CD8-positive, alpha-beta memory T cell (primary cell): ENCODE results near the gene RBM47. TPM values are rescaled to one million over a fixed set of nuclear protein-coding genes. Genes with fewer than 3 reads are reported as not detected.
"Not testable (repeated sequence)": the region's sequence is repeated elsewhere in the genome, so short reads cannot be mapped to it uniquely, and the experiment has no call there.

Experiments used
- CTCF ChIA-PET: fragments of 350-600 bp; sonication (Branson Sonifier 250); formaldehyde crosslinking; loops from one replicate; lab custom pipeline; 2021; ENCODE audit warnings: antibody characterized with exemption; lab: Charles Lee
- POLR2A ChIA-PET: fragments of 350-600 bp; sonication (Branson Sonifier 250); formaldehyde crosslinking; loops from one replicate; lab custom pipeline; 2021; ENCODE audit warnings: antibody characterized with exemption; lab: Charles Lee
- DNase-seq, 5 donors: peaks; one replicate each; pipeline versions ENCODE4 v3.0.0 to v3.0.0-alpha.2; 2020 to 2022; ENCODE audit warnings: mixed read lengths in 1 of 5
- H3K27ac ChIP-seq: one replicate; pipeline ENCODE4 v1.7.0; 2013; ENCODE audit warnings: low read depth, mild to moderate bottlenecking, low read length, moderate library complexity
- H3K27me3 ChIP-seq: 2 replicates; pipeline ENCODE4 v1.7.0; 2013; ENCODE audit warnings: low read length, mild to moderate bottlenecking; ENCODE audit not compliant: insufficient read depth, poor library complexity, severe bottlenecking
- H3K36me3 ChIP-seq: 2 replicates; pipeline ENCODE4 v1.7.0; 2013; ENCODE audit warnings: mild to moderate bottlenecking, low read length, moderate library complexity; ENCODE audit not compliant: insufficient read depth
- H3K4me1 ChIP-seq: 2 replicates; pipeline ENCODE4 v1.7.0; 2013; ENCODE audit warnings: mild to moderate bottlenecking, low read length, moderate library complexity; ENCODE audit not compliant: insufficient read depth
- H3K4me3 ChIP-seq: 2 replicates; pipeline ENCODE4 v1.7.0; 2013; ENCODE audit warnings: mild to moderate bottlenecking, low read length
- H3K9me3 ChIP-seq: 2 replicates; pipeline ENCODE4 v1.7.0; 2013; ENCODE audit warnings: mild to moderate bottlenecking, low read length
- H3K27ac Mint-ChIP-seq, 8 donors: one replicate each; pipeline ENCODE4 v1.8.0; 2020 to 2021; ENCODE audit warnings: mixed read lengths in 8 of 8, mild to moderate bottlenecking in 6 of 8, inconsistent platforms in 3 of 8, moderate library complexity in 3 of 8
- H3K27me3 Mint-ChIP-seq, 2 donors: one replicate each; pipeline ENCODE4 v1.8.0; 2020 to 2021; ENCODE audit warnings: mixed read lengths in 2 of 2, mild to moderate bottlenecking in 1 of 2, moderate library complexity in 1 of 2
- H3K36me3 Mint-ChIP-seq, 3 donors: one replicate each; pipeline ENCODE4 v1.8.0; 2020 to 2021; ENCODE audit warnings: mixed read lengths in 3 of 3, inconsistent platforms in 1 of 3, mild to moderate bottlenecking in 1 of 3
- H3K4me1 Mint-ChIP-seq, 3 donors: one replicate each; pipeline ENCODE4 v1.8.0; 2020 to 2021; ENCODE audit warnings: mixed read lengths in 3 of 3, inconsistent platforms in 1 of 3, mild to moderate bottlenecking in 1 of 3
- H3K4me3 Mint-ChIP-seq, 7 donors: one replicate each; pipeline ENCODE4 v1.8.0; 2020 to 2021; ENCODE audit warnings: mixed read lengths in 7 of 7, mild to moderate bottlenecking in 6 of 7, moderate library complexity in 4 of 7, inconsistent platforms in 2 of 7
- H3K9me3 Mint-ChIP-seq, 5 donors: one replicate each; pipeline ENCODE4 v1.8.0; 2020 to 2022; ENCODE audit warnings: mixed read lengths in 5 of 5, mild to moderate bottlenecking in 3 of 5, moderate library complexity in 2 of 5, inconsistent platforms in 1 of 5
- polyA plus RNA-seq: library from polyadenylated mRNA; unstranded; fragments of 300-500 nt; fragmentation: Illumina TruSeq; gene quantifications from one replicate; pipeline ENCODE4 v1.2.3, GENCODE V29; 2021
- total RNA-seq, 2 experiments: library from RNA; stranded (reverse); gene quantifications; one replicate each; pipeline ENCODE4 v1.2.3, GENCODE V29; 2021

Gene RBM47
- total and polyA plus RNA-seq, 3 experiments from 2014 or later, result 1.1 to 1.4 TPM; not detected in 1

DNA sequence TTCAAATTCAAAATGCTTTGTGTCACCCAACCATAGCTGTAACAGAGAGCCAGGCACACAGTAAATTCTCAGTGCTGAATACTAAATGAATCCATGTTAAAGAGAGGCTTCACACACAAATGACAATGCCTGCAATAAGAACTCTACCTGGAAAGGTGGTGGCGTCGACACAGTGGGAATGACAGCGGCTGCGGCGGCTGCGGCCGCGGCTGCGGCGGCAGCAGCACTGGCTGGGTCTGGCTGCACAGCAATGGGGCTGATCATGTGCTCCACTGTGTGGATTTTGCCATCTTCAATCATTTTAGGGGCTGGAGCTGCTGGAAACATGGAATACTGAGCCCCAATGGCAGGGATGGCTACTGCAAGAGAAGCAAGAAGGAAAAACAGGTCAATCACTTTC, 197.2 kb downstream of the RBM47 start:
- POLR2A ChIA-PET, result no interaction called here
- CTCF ChIA-PET, result no interaction called here
- Mint-ChIP-seq H3K27me3 (no peaks in the 10 kb centered on the region), H3K9me3 (no peaks in the 10 kb centered on the region), H3K27ac (peak overlapping the region in 2 of 8 donors; percentile 33 to 39), H3K36me3 (no peaks in the 10 kb centered on the region), H3K4me3 (no peak overlapping the region), H3K4me1 (peaks cover 5 to 16% (median 16%) of the 10 kb centered on the region in 3 donors)
- no peak overlapping the region for H3K4me3 ChIP-seq
- H3K4me1 ChIP-seq, result peaks cover 39% of the 10 kb centered on the region
- no peaks in the 10 kb centered on the region for H3K9me3 ChIP-seq
- H3K27me3 ChIP-seq, result no peaks in the 10 kb centered on the region
- no peak for DNase-seq
- H3K36me3 ChIP-seq, result no peaks in the 10 kb centered on the region
- no peak overlapping the region for H3K27ac ChIP-seq

DNA sequence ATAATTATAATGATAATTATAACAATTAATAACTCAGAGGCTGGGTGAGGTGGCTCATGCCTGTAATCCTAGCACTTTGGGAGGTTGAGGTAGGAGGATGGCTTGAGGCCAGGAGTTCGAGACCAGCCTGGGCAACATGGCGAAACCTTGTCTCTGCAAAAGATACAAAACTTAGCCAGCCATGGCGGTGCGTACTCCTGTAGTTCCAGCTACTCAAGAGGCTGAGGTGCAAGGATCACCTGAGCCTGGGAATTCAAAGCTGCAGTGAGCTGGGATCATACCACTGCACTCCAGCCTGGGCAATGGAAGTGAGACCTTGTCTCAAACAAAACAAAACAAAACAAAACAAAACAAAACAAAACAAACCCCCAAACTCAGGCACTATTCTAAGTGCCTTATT, 201.8 kb downstream of the RBM47 start:
- H3K27ac Mint-ChIP-seq, H3K9me3 ChIP-seq, H3K27me3 ChIP-seq, H3K4me3 ChIP-seq, H3K36me3 ChIP-seq, H3K27ac ChIP-seq, H3K4me1 Mint-ChIP-seq, H3K4me3 Mint-ChIP-seq, CTCF ChIA-PET, POLR2A ChIA-PET, H3K27me3 Mint-ChIP-seq, H3K36me3 Mint-ChIP-seq, DNase-seq, H3K9me3 Mint-ChIP-seq: not testable (repeated sequence)
- H3K4me1 ChIP-seq, result peaks cover 13% of the 10 kb centered on the region

DNA sequence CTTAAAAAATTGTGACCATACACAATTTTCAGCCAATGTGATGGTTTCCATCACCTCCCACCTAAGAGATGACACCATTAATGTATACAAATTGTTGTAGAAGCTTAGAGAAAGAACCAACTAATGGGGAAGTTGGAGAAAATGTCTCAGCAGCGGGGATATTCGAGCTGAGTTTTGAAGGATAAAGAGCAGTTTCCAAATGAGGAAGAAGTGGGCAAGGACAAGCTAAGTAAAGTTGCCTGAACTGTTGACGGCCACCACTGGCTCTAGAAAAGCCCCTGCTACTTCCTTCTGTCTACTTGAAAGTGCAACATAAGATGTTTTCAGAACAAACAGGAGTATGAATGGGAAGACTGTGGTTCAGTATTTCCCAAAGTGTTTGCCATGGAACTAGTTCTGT, 202.5 kb downstream of the RBM47 start:
- no peak for DNase-seq

DNA sequence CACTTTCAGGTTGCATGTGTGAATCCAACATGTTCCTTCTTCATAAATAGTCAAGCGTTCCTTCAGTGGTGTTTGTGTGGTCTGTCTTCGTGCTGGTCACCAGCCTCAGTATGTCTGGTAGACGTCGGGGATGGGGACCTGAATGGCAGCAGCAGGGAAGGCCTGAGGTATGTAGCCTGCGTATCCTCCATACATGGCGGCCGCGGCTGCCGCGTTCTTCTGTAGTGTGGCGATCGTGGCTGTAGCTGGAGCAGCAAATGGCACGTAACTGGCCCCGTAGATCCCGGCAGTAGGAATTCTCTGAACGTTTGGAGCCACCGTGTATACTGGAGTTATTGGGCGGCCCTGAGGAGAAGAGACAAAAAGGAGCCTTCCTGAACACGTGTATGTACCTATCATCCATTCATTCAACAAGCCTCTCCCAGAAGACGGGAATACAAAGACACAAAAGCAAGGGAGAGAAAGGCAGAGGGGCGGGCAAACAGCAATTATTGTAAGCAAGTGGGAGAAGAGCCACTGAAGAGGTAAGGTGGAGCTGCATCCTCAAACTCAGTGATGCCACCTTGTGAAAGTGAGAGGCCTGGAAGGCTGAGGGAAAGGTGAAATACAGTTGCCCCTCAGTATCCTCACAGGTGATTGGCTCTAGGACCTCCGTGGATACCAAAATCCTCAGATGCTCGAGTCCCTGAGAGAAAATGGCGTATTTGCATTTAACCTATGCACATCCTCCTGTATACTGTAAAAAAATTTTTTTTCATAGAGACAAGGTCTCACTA, 203.7 kb downstream of the RBM47 start:
- Histone ChIP-seq H3K4me3 (no peak overlapping the region), H3K4me1 (no peaks in the 10 kb centered on the region), H3K9me3 (no peaks in the 10 kb centered on the region), H3K27me3 (no peaks in the 10 kb centered on the region), H3K27ac (no peak overlapping the region), H3K36me3 (no peaks in the 10 kb centered on the region)
- Mint-ChIP-seq H3K4me3 (no peak overlapping the region), H3K36me3 (no peaks in the 10 kb centered on the region), H3K4me1 (no peaks in the 10 kb centered on the region), H3K27me3 (peaks cover 0 to 8% of the 10 kb centered on the region in 2 donors), H3K9me3 (peaks cover 0 to 3% (median 0%) of the 10 kb centered on the region in 5 donors), H3K27ac (no peak overlapping the region)
- ChIA-PET POLR2A (no interaction called here), CTCF (no interaction called here)
- no peak for DNase-seq

More for the DNA sequence above, 202.5 kb downstream of the RBM47 start:
- H3K4me3 ChIP-seq, result no peak overlapping the region
- peaks cover 0 to 3% (median 0%) of the 10 kb centered on the region in 5 donors for H3K9me3 Mint-ChIP-seq
- no peaks in the 10 kb centered on the region for H3K36me3 ChIP-seq
- H3K4me1 ChIP-seq, result peaks cover 6% of the 10 kb centered on the region
- H3K9me3 ChIP-seq, result no peaks in the 10 kb centered on the region
- no peak overlapping the region for H3K27ac Mint-ChIP-seq
- ChIA-PET CTCF (no interaction called here), POLR2A (no interaction called here)
- H3K27ac ChIP-seq, result no peak overlapping the region
- H3K4me1 Mint-ChIP-seq, result peaks cover 0 to 4% (median 0%) of the 10 kb centered on the region in 3 donors
- H3K27me3 Mint-ChIP-seq, result peaks cover 0 to 4% of the 10 kb centered on the region in 2 donors
- no peaks in the 10 kb centered on the region for H3K36me3 Mint-ChIP-seq
- no peaks in the 10 kb centered on the region for H3K27me3 ChIP-seq
- H3K4me3 Mint-ChIP-seq, result no peak overlapping the region

DNA sequence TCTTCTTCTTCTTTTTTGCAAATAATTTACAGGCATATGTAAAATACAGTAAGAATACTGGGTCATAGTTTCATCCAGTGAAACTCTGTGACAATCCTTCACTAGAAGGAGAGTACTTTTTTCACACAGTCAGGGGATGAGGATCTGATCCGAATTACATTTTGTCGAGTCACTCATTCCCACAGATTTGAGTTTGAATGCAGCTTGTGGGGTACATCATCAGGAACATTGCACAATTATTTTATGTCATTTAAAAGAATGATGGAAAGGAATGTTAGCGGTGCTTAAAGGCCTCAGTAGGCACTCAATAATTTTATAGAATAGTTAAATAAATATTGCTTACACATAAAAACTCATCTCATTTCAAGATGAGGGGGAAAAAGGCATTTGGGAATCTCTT, 205.9 kb downstream of the RBM47 start:
- POLR2A ChIA-PET, result no interaction called here
- Mint-ChIP-seq H3K27ac (no peak overlapping the region), H3K36me3 (peaks cover 0 to 5% (median 0%) of the 10 kb centered on the region in 3 donors), H3K4me3 (no peak overlapping the region), H3K27me3 (peaks cover 3 to 12% of the 10 kb centered on the region in 2 donors), H3K4me1 (no peaks in the 10 kb centered on the region), H3K9me3 (peaks cover 0 to 3% (median 0%) of the 10 kb centered on the region in 5 donors)
- no peaks in the 10 kb centered on the region for H3K27me3 ChIP-seq
- no peak for DNase-seq
- no peaks in the 10 kb centered on the region for H3K4me1 ChIP-seq
- CTCF ChIA-PET, result no interaction called here
- no peaks in the 10 kb centered on the region for H3K36me3 ChIP-seq
- no peaks in the 10 kb centered on the region for H3K9me3 ChIP-seq
- H3K4me3 ChIP-seq, result no peak overlapping the region
- no peak overlapping the region for H3K27ac ChIP-seq

DNA sequence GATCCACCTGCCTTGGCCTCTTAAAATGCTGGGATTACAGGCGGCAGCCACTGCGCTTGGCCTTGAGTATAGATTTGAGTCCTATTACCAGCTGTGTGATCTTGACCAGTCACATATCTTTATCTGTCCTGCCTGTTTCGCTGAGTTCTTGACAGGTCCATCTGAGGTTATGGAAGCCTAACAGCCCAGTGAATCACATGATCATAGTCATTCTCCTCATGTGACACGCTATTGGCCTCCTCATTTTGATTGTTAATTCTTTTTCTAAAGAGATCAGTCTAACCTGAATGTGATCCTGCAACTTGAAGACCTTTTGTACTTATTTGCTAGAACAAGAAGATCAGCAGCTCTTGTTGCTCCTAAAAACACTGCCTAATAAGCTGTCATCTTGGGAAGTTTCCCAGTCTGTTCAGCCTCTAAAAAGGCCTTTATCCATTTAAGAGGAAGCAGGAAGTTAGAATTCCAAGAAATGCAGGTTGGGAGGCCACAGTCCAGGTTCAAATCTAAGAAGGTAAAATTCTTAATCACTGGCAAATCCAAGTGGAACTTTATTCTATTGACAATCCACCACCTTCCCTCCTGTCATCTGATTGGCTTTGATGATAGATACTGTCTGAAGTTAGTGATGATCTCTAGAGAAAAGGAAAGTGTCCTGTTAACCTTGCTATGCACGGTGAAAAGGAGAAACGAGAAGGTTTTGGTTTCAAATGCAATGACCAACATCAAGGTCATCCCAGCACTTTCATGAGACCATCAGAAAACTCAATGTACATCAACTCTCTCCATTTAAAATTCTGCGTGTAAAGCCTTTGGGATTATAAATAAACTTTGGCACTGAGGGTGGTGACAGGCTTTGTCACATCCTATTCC, 207.6 kb downstream of the RBM47 start:
- peaks cover 3 to 12% of the 10 kb centered on the region in 2 donors for H3K27me3 Mint-ChIP-seq
- no peaks in the 10 kb centered on the region for H3K4me1 Mint-ChIP-seq
- no peak overlapping the region for H3K27ac Mint-ChIP-seq
- H3K4me3 Mint-ChIP-seq, result no peak overlapping the region
- Histone ChIP-seq H3K4me3 (no peak overlapping the region), H3K27ac (no peak overlapping the region), H3K9me3 (no peaks in the 10 kb centered on the region), H3K27me3 (no peaks in the 10 kb centered on the region), H3K36me3 (no peaks in the 10 kb centered on the region), H3K4me1 (no peaks in the 10 kb centered on the region)
- peaks cover 0 to 3% (median 0%) of the 10 kb centered on the region in 5 donors for H3K9me3 Mint-ChIP-seq
- ChIA-PET CTCF (no interaction called here), POLR2A (no interaction called here)
- DNase-seq, result no peak
- H3K36me3 Mint-ChIP-seq, result peaks cover 0 to 5% (median 0%) of the 10 kb centered on the region in 3 donors

- POLR2A ChIA-PET, result no interaction called here
- CTCF ChIA-PET, result no interaction called here
- Mint-ChIP-seq H3K4me3 (no peak overlapping the region), H3K36me3 (peaks cover 0 to 5% (median 0%) of the 10 kb centered on the region in 3 donors), H3K9me3 (no peaks in the 10 kb centered on the region), H3K27ac (no peak overlapping the region), H3K27me3 (peaks cover 3 to 8% of the 10 kb centered on the region in 2 donors), H3K4me1 (no peaks in the 10 kb centered on the region)
- Histone ChIP-seq H3K27me3 (no peaks in the 10 kb centered on the region), H3K27ac (no peak overlapping the region), H3K4me3 (no peak overlapping the region), H3K36me3 (no peaks in the 10 kb centered on the region), H3K4me1 (no peaks in the 10 kb centered on the region), H3K9me3 (no peaks in the 10 kb centered on the region)
- no peak for DNase-seq
These were observed 210.3 kb downstream of the RBM47 start for GRCh38 chr4:40419231-40419912.
